GM10266 (cell line): Measurements from ENCODE around the gene ITPR3.

Experiments used
- DNase-seq: peaks from one replicate; pipeline ENCODE4 v3.0.0; 2012; ENCODE audit errors: extremely low spot score
- CTCF ChIP-seq: IDR thresholded peaks from 2 replicates; pipeline ENCODE4 v1.5.1; 2012; ENCODE audit warnings: mild to moderate bottlenecking, low read depth; ENCODE audit not compliant: control insufficient read depth, insufficient read depth; ENCODE audit errors: missing control alignments

The ITPR3 gene

GRCh38 chr6:33686225-33686924 lies 65.3 kb downstream of the ITPR3 start:
- no peak for DNase-seq
- no peak for TF ChIP-seq CTCF

- TF ChIP-seq CTCF: no peak
- no peak for DNase-seq
These were observed 66.2 kb downstream of the ITPR3 start for GRCh38 chr6:33686981-33687975.

- no peak for DNase-seq
- TF ChIP-seq CTCF: no peak
These were observed 66.9 kb downstream of the ITPR3 start for GRCh38 chr6:33688006-33688405.

GRCh38 chr6:33688451-33689147 lies 67.5 kb downstream of the ITPR3 start:
- DNase-seq: no peak

GRCh38 chr6:33689148-33689494 lies 68.0 kb downstream of the ITPR3 start:
- DNase-seq: no peak
- no peak for TF ChIP-seq CTCF

More at GRCh38 chr6:33688451-33689147, 67.5 kb downstream of the ITPR3 start:
- TF ChIP-seq CTCF: no peak

GRCh38 chr6:33689879-33690278 lies 68.8 kb downstream of the ITPR3 start:
- DNase-seq: no peak
- TF ChIP-seq CTCF: no peak
